A673 (cell line): ENCODE measurements around the gene NR1H4.

Source experiments
- EZH2 ChIP-seq: fragments of 200-600 bp; sonication (generic); IDR thresholded peaks from 2 replicates; pipeline ENCODE4 v1.6.1; 2017; ENCODE audit warnings: borderline replicate concordance, low read depth, mild to moderate bottlenecking, mixed read lengths, antibody characterized with exemption, low read length; ENCODE audit not compliant: poor library complexity, severe bottlenecking
- TF ChIP-seq, protein P1 (sequence below): fragments of 300-800, 200-600 bp; sonication (generic); conservative IDR thresholded peaks from 2 replicates; pipeline ENCODE4 v1.5.1; 2017; ENCODE audit warnings: low read depth, mild to moderate bottlenecking, antibody characterized with exemption, low read length, moderate library complexity, mixed read lengths

GRCh38 chr12:100458191-100458590 lies 15.5 kb upstream of the NR1H4 start:
- TF ChIP-seq, protein P1, sequence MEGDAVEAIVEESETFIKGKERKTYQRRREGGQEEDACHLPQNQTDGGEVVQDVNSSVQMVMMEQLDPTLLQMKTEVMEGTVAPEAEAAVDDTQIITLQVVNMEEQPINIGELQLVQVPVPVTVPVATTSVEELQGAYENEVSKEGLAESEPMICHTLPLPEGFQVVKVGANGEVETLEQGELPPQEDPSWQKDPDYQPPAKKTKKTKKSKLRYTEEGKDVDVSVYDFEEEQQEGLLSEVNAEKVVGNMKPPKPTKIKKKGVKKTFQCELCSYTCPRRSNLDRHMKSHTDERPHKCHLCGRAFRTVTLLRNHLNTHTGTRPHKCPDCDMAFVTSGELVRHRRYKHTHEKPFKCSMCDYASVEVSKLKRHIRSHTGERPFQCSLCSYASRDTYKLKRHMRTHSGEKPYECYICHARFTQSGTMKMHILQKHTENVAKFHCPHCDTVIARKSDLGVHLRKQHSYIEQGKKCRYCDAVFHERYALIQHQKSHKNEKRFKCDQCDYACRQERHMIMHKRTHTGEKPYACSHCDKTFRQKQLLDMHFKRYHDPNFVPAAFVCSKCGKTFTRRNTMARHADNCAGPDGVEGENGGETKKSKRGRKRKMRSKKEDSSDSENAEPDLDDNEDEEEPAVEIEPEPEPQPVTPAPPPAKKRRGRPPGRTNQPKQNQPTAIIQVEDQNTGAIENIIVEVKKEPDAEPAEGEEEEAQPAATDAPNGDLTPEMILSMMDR: no peak
- no peak for TF ChIP-seq EZH2
